CD4-positive, alpha-beta memory T cell (primary cell): ENCODE measurements around the gene TRPM5. TPM values are rescaled to one million over a fixed set of nuclear protein-coding genes. Genes with fewer than 3 reads are reported as not detected.

Experiments used
- CTCF ChIA-PET: fragments of 350-600 bp; sonication (Branson Sonifier 250); formaldehyde crosslinking; loops from one replicate; lab custom pipeline; 2021; ENCODE audit warnings: inconsistent platforms; ENCODE audit not compliant: partially characterized antibody; lab: Charles Lee
- POLR2A ChIA-PET: fragments of 350-600 bp; sonication (Branson Sonifier 250); formaldehyde crosslinking; loops from one replicate; lab custom pipeline; 2021; ENCODE audit not compliant: partially characterized antibody; lab: Charles Lee
- DNase-seq, 5 donors: peaks; one replicate each; pipeline versions ENCODE4 v3.0.0 to v3.0.0-alpha.2; 2020 to 2022; ENCODE audit warnings: mixed read lengths in 1 of 5
- H3K27ac ChIP-seq: one replicate; pipeline ENCODE4 v1.7.0; 2013; ENCODE audit warnings: low read depth, low read length
- H3K27me3 ChIP-seq: 2 replicates; pipeline ENCODE4 v1.7.0; 2013; ENCODE audit warnings: mild to moderate bottlenecking, low read length, moderate library complexity; ENCODE audit not compliant: insufficient read depth
- H3K36me3 ChIP-seq: 2 replicates; pipeline ENCODE4 v1.7.0; 2013; ENCODE audit warnings: mild to moderate bottlenecking, low read length, moderate library complexity; ENCODE audit not compliant: insufficient read depth
- H3K4me1 ChIP-seq: 2 replicates; pipeline ENCODE4 v1.7.0; 2013; ENCODE audit warnings: mild to moderate bottlenecking, low read length, moderate library complexity; ENCODE audit not compliant: insufficient read depth
- H3K4me3 ChIP-seq, 2 donors: one replicate each; pipeline ENCODE4 v1.7.0; 2013; ENCODE audit warnings: low read length in 2 of 2, mild to moderate bottlenecking in 1 of 2
- H3K9me3 ChIP-seq, 2 donors: one replicate each; pipeline ENCODE4 v1.7.0; 2013; ENCODE audit warnings: low read length in 2 of 2, control low read depth in 1 of 2; ENCODE audit not compliant: control insufficient read depth in 1 of 2
- H3K27ac Mint-ChIP-seq, 7 donors: one replicate each; pipeline ENCODE4 v1.8.0; 2020 to 2021; ENCODE audit warnings: mixed read lengths in 7 of 7, mild to moderate bottlenecking in 6 of 7, inconsistent platforms in 3 of 7, moderate library complexity in 3 of 7
- H3K27me3 Mint-ChIP-seq, 2 donors: one replicate each; pipeline ENCODE4 v1.8.0; 2020 to 2021; ENCODE audit warnings: mixed read lengths in 2 of 2
- H3K36me3 Mint-ChIP-seq, 2 donors: one replicate each; pipeline ENCODE4 v1.8.0; 2020 to 2021; ENCODE audit warnings: mixed read lengths in 2 of 2, inconsistent platforms in 1 of 2, mild to moderate bottlenecking in 1 of 2
- H3K4me1 Mint-ChIP-seq, 4 donors: one replicate each; pipeline ENCODE4 v1.8.0; 2020 to 2021; ENCODE audit warnings: mixed read lengths in 4 of 4, mild to moderate bottlenecking in 1 of 4
- H3K4me3 Mint-ChIP-seq, 8 donors: one replicate each; pipeline ENCODE4 v1.8.0; 2020 to 2021; ENCODE audit warnings: mixed read lengths in 8 of 8, mild to moderate bottlenecking in 7 of 8, moderate library complexity in 6 of 8, inconsistent platforms in 3 of 8
- H3K9me3 Mint-ChIP-seq, 8 donors: one replicate each; pipeline ENCODE4 v1.8.0; 2020 to 2021; ENCODE audit warnings: mixed read lengths in 8 of 8, mild to moderate bottlenecking in 5 of 8, inconsistent platforms in 3 of 8, moderate library complexity in 1 of 8
- intact Hi-C: fragments of 100-400 bp; cut with micrococcal nuclease; formaldehyde crosslinking; loops from one replicate; pipeline ENCODE4 v1.15.1; 2023
- polyA plus RNA-seq, 2 donors: library from polyadenylated mRNA; unstranded; fragments of 300-500 nt; fragmentation: Illumina TruSeq; gene quantifications; one replicate each; pipeline ENCODE4 v1.2.3, GENCODE V29; 2021
- total RNA-seq, 2 experiments: library from RNA; stranded (reverse); gene quantifications; one replicate each; pipeline ENCODE4 v1.2.3, GENCODE V29; 2021

The TRPM5 gene
- total and polyA plus RNA-seq, 4 experiments from 2014 or later: 0.19 to 0.23 TPM; not detected in 2

- Mint-ChIP-seq H3K4me3 (no peak overlapping the region), H3K9me3 (no peaks in the 10 kb centered on the region), H3K36me3 (no peaks in the 10 kb centered on the region), H3K27me3 (no peaks in the 10 kb centered on the region), H3K4me1 (no peaks in the 10 kb centered on the region), H3K27ac (peak overlapping the region in 3 of 7 donors; percentile 56 to 72 (median 59))
- intact Hi-C loops: no loop called here
- Histone ChIP-seq H3K4me3 (no peak overlapping the region), H3K27ac (no peak overlapping the region), H3K27me3 (no peaks in the 10 kb centered on the region), H3K36me3 (no peaks in the 10 kb centered on the region), H3K4me1 (no peaks in the 10 kb centered on the region), H3K9me3 (no peaks in the 10 kb centered on the region)
- ChIA-PET CTCF (interaction anchor here (1.0 to 2.9 kb wide), 4 partner anchors 100 to 499 kb away, joined by 3 to 18 read pairs (median 3); no protein-coding TSS in a partner anchor), POLR2A (no interaction called here)
- no peak for DNase-seq
Measured at GRCh38 chr11:2431395-2431794, 12.9 kb downstream of the TRPM5 start.

DNA sequence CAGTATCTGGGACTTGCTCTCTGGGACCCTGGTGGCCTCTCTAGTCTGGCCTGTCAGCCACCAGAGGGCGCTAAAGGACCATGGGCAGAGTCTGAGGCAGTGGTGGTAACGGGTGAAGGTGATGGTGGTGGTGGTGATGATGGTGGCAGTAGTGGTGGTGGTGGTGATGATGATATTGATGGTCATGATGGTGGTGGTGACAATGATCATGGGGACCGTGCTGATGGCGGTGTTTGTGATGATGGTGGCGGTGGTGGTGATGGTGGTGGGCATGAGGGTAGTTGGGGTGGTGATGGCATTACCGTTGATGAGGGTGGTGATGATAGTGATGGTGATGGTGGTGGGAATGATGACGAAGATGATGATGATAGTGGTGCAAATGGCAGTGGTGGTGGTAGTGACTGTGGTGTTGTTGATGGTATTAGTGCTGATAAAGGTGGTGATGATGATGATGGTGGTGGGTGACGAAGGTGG is 16.0 kb downstream of the TRPM5 start:
- intact Hi-C loops: loop anchor here (1.0 to 2.0 kb wide), 2 partner anchors 460 to 663 kb away; no protein-coding TSS in a partner anchor
- POLR2A ChIA-PET: interaction anchor here (0.8 kb wide), 1 partner anchor 103 kb away, joined by 3 read pairs; no protein-coding TSS in a partner anchor
- Mint-ChIP-seq H3K4me1 (no peaks in the 10 kb centered on the region), H3K27ac (no peak overlapping the region), H3K36me3 (no peaks in the 10 kb centered on the region), H3K4me3 (no peak overlapping the region), H3K27me3 (no peaks in the 10 kb centered on the region), H3K9me3 (no peaks in the 10 kb centered on the region)
- Histone ChIP-seq H3K27ac (no peak overlapping the region), H3K27me3 (no peaks in the 10 kb centered on the region), H3K4me1 (no peaks in the 10 kb centered on the region), H3K36me3 (no peaks in the 10 kb centered on the region), H3K9me3 (no peaks in the 10 kb centered on the region), H3K4me3 (no peak overlapping the region)
- DNase-seq: peak; percentile 77 to 83 (median 80)
- CTCF ChIA-PET: interaction anchor here (1.1 to 5.2 kb wide), 3 partner anchors 19 to 104 kb away, joined by 3 to 104 read pairs (median 5); no protein-coding TSS in a partner anchor

DNA sequence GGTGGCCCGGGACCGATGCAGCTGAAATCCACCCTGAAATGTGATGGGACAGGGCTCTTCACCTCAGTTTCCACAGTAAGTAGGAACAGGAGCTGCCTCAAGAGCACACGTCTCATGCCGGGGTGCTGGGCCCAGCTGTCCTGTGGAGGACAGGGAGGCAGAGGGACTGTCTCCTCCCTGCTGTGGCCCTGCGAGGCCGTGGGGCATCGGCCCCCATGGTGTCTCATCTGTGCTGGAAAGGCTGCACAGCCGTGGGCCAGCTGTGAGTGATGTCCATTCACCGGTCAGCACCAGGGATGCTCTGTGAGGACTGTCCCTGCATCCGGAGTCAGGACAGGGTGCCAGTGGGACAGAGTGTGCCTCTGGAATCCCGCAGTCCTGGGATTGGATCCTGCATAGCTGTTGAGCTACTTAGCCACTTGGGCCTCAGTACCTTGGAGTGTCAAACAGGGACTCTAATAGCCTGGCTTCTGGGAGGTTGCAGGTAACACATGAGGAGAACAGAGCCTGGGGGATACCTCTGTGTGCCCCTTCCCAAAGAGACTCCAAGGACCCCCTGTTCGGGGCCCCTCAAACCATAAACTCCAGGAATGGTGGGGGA is 16.5 kb downstream of the TRPM5 start:
- POLR2A ChIA-PET: interaction anchor here (0.8 kb wide), 1 partner anchor 104 kb away, joined by 3 read pairs; no protein-coding TSS in a partner anchor
- Mint-ChIP-seq H3K9me3 (no peaks in the 10 kb centered on the region), H3K27ac (peak overlapping the region in 1 of 7 donors; percentile 32), H3K4me1 (no peaks in the 10 kb centered on the region), H3K36me3 (no peaks in the 10 kb centered on the region), H3K27me3 (no peaks in the 10 kb centered on the region), H3K4me3 (no peak overlapping the region)
- H3K27me3 ChIP-seq: no peaks in the 10 kb centered on the region
- no peaks in the 10 kb centered on the region for H3K4me1 ChIP-seq
- CTCF ChIA-PET: interaction anchor here (0.9 to 5.2 kb wide), 8 partner anchors 17 to 459 kb away, joined by 3 to 104 read pairs (median 4); partner anchors contain the start of gene KCNQ1
- H3K4me3 ChIP-seq: no peak overlapping the region
- no peak for DNase-seq
- H3K9me3 ChIP-seq: no peaks in the 10 kb centered on the region
- H3K36me3 ChIP-seq: no peaks in the 10 kb centered on the region
- H3K27ac ChIP-seq: no peak overlapping the region
- intact Hi-C loops: loop anchor here (1.0 to 2.0 kb wide), 2 partner anchors 461 to 663 kb away; no protein-coding TSS in a partner anchor

- no peaks in the 10 kb centered on the region for H3K9me3 Mint-ChIP-seq
- ChIA-PET POLR2A (no interaction called here), CTCF (interaction anchor here (0.9 to 5.2 kb wide), 9 partner anchors 18 to 460 kb away, joined by 3 to 104 read pairs (median 4); partner anchors contain the start of gene KCNQ1)
- Histone ChIP-seq H3K36me3 (no peaks in the 10 kb centered on the region), H3K27me3 (no peaks in the 10 kb centered on the region), H3K27ac (no peak overlapping the region), H3K9me3 (no peaks in the 10 kb centered on the region), H3K4me1 (no peaks in the 10 kb centered on the region), H3K4me3 (no peak overlapping the region)
- no peaks in the 10 kb centered on the region for H3K4me1 Mint-ChIP-seq
- no peaks in the 10 kb centered on the region for H3K36me3 Mint-ChIP-seq
- no peak for DNase-seq
- no peak overlapping the region for H3K4me3 Mint-ChIP-seq
- peak overlapping the region in 1 of 7 donors; percentile 32 for H3K27ac Mint-ChIP-seq
- intact Hi-C loops: no loop called here
- H3K27me3 Mint-ChIP-seq: no peaks in the 10 kb centered on the region
Measured at GRCh38 chr11:2426826-2427521, 17.3 kb downstream of the TRPM5 start.

DNA sequence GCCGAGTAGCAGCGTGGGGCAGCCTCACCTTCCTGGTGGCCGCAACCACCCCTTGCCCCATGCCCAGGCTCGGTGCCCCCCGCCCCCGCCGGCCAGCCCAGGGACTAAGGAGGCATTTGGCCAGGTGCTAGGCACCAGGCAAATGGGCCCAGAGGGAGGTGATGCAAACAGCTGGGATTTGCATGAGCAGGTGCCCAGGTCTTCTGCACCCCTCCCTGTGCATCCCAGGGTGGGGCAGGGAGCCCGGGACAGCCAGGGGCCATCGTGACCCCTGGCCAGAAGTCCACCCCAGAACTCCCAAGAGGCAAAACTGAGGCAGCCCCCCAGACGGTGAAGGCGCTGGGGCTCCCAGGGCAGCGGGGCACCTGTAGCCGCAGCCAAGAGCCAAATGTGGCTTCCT is 18.1 kb downstream of the TRPM5 start:
- Mint-ChIP-seq H3K27me3 (no peaks in the 10 kb centered on the region), H3K9me3 (no peaks in the 10 kb centered on the region), H3K4me1 (no peaks in the 10 kb centered on the region), H3K27ac (no peak overlapping the region), H3K4me3 (no peak overlapping the region), H3K36me3 (no peaks in the 10 kb centered on the region)
- H3K4me3 ChIP-seq: no peak overlapping the region
- no peak overlapping the region for H3K27ac ChIP-seq
- intact Hi-C loops: no loop called here
- ChIA-PET CTCF (interaction anchor here (0.7 to 5.2 kb wide), 6 partner anchors 43 to 504 kb away, joined by 3 to 104 read pairs (median 3); no protein-coding TSS in a partner anchor), POLR2A (interaction anchor here (1.1 kb wide), 1 partner anchor 105 kb away, joined by 4 read pairs; no protein-coding TSS in a partner anchor)
- no peaks in the 10 kb centered on the region for H3K36me3 ChIP-seq
- no peaks in the 10 kb centered on the region for H3K9me3 ChIP-seq
- no peaks in the 10 kb centered on the region for H3K4me1 ChIP-seq
- DNase-seq: no peak
- H3K27me3 ChIP-seq: no peaks in the 10 kb centered on the region

DNA sequence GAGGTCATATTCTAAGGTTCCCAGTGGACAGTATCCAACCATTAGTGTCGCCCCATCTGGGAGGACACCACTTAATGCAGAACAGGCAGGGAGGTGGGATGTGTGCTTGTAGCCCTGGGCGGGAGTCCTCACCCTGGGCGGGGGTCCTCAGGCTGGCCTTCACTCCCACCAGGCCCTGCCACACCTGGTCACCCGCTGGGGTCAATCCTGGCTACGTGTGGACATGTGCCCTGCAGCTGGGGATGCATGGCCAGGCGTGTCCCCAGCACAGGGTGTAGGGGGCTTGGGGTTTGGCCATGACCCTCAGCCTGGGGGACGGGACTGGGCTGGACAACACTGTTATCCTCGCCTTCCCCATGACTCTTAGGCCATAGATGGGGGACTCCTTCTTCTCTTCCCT is 18.8 kb downstream of the TRPM5 start:
- intact Hi-C loops: no loop called here
- H3K36me3 ChIP-seq: no peaks in the 10 kb centered on the region
- H3K4me1 Mint-ChIP-seq: peaks cover 0 to 1% (median 0%) of the 10 kb centered on the region in 4 donors
- POLR2A ChIA-PET: interaction anchor here (1.1 kb wide), 1 partner anchor 106 kb away, joined by 4 read pairs; no protein-coding TSS in a partner anchor
- H3K4me3 Mint-ChIP-seq: no peak overlapping the region
- H3K27me3 ChIP-seq: no peaks in the 10 kb centered on the region
- H3K9me3 ChIP-seq: no peaks in the 10 kb centered on the region
- no peak overlapping the region for H3K4me3 ChIP-seq
- CTCF ChIA-PET: interaction anchor here (0.7 to 5.2 kb wide), 5 partner anchors 42 to 504 kb away, joined by 3 to 104 read pairs (median 3); no protein-coding TSS in a partner anchor
- peaks cover 1% of the 10 kb centered on the region for H3K4me1 ChIP-seq
- H3K36me3 Mint-ChIP-seq: no peaks in the 10 kb centered on the region
- no peaks in the 10 kb centered on the region for H3K9me3 Mint-ChIP-seq
- H3K27ac ChIP-seq: no peak overlapping the region
- no peaks in the 10 kb centered on the region for H3K27me3 Mint-ChIP-seq
- H3K27ac Mint-ChIP-seq: no peak overlapping the region
- no peak for DNase-seq
